ENCODE results near the gene ETV5. TPM values are rescaled to one million over a fixed set of nuclear protein-coding genes. Genes with fewer than 3 reads are reported as not detected.

The ETV5 gene
- total and polyA plus RNA-seq, 10 of the 15 experiments (the other 5 are each of a cell fraction or from before 2014, with no cell fraction given), result 5.0 to 18.4 (median 7.4) TPM

- ChIA-PET RAD21 (ENCODE audit: unreplicated experiment) (interaction anchor here (0.8 kb wide), 1 partner anchor 148 kb away, joined by 3 read pairs; no protein-coding TSS in a partner anchor), POLR2A (interaction anchor here (0.9 kb wide), 1 partner anchor 11 kb away, joined by 3 read pairs; no protein-coding TSS in a partner anchor), CTCF (interaction anchor here (0.6 to 1.7 kb wide), 2 partner anchors 150 to 767 kb away, joined by 3 read pairs; no protein-coding TSS in a partner anchor), SMC1A (ENCODE audit: uncharacterized antibody, unreplicated experiment) (interaction anchor here (1.5 kb wide), 1 partner anchor 10 kb away, joined by 3 read pairs; no protein-coding TSS in a partner anchor)
- H3K36me3 ChIP-seq (ENCODE audit: control insufficient read depth in 2 of 2, insufficient read depth in 2 of 2, low read length in 1 of 2), result no peaks in the 10 kb centered on the region
- WGBS (ENCODE audit: insufficient coverage, insufficient replicate concordance, low lambda C conversion rate, missing lambda C conversion rate), result 54% methylated on average over 4 of the region's 4 CpGs
- no peak overlapping the region for H3K4me2 ChIP-seq (ENCODE audit: control insufficient read depth, insufficient read depth)
- no TSS peak for BruUV-seq (replicated peaks)
- no peak for TF ChIP-seq JUNB (IDR thresholded peaks at IDR 0.05)
- no peak for TF ChIP-seq CHD2 (IDR thresholded peaks at IDR 0.05; ENCODE audit: borderline replicate concordance, low read depth, low read length)
- no peak for TF ChIP-seq STAT3 (IDR thresholded peaks at IDR 0.05; ENCODE audit: low read depth, low read length)
- no peak for TF ChIP-seq NR2F1 (conservative IDR thresholded peaks at IDR 0.05)
- no peak for TF ChIP-seq EP300 (IDR thresholded peaks at IDR 0.05; ENCODE audit: borderline replicate concordance in 1 of 2, control insufficient read depth in 1 of 2, low read depth in 2 of 2, low read length in 2 of 2)
- TF ChIP-seq CBX3 (IDR thresholded peaks at IDR 0.05; ENCODE audit: borderline replicate concordance, low read depth), result no peak
- no peak for TF ChIP-seq FOXM1 (IDR thresholded peaks at IDR 0.05; ENCODE audit: low read depth, low read length)
- TF ChIP-seq CHD1 (IDR thresholded peaks at IDR 0.05; ENCODE audit: low read depth, low read length), result no peak
- no peak for TF ChIP-seq DPF2 (IDR thresholded peaks at IDR 0.05)
- DNase-seq (ENCODE audit: low read depth, low spot score) (no peak), FAIRE-seq (no peak), ATAC-seq (no peak)
- in situ Hi-C loops (cut with MboI) (no loop called here), intact Hi-C loops (cut with micrococcal nuclease; ENCODE audit: unreplicated experiment) (no loop called here)
- no peak overlapping the region for H2AFZ ChIP-seq (ENCODE audit: control insufficient read depth, low read depth, low read length)
- H3K9ac ChIP-seq (ENCODE audit: control insufficient read depth, insufficient read depth, low read length), result no peak overlapping the region
- no peaks in the 10 kb centered on the region for H3K79me2 ChIP-seq (ENCODE audit: control insufficient read depth, insufficient read depth, low read length)
- H3K4me1 ChIP-seq (ENCODE audit: control insufficient read depth, insufficient read depth, low read length), result no peaks in the 10 kb centered on the region; the same call in 1 of the 2 replicates
- H3K4me3 ChIP-seq, result no peak overlapping the region
- H4K20me1 ChIP-seq (ENCODE audit: control insufficient read depth, insufficient read depth), result peaks cover 2% of the 10 kb centered on the region; the same call in 1 of the 2 replicates
- H3K27ac ChIP-seq (ENCODE audit: control insufficient read depth, insufficient read depth), result no peak overlapping the region
- peaks cover 2 to 4% of the 10 kb centered on the region in 2 experiments; a peak in 2 of 4 replicates for H3K27me3 ChIP-seq (replicated peaks in 1 of 2; ENCODE audit: control insufficient read depth in 2 of 2, insufficient read depth in 2 of 2, low read length in 1 of 2)
- H3K9me3 ChIP-seq (replicated peaks; ENCODE audit: control insufficient read depth, insufficient read depth, low read length), result no peaks in the 10 kb centered on the region
Observed at GRCh38 chr3:186093271-186093900, 15.5 kb downstream of the ETV5 start.

Data from GM12878 (cell line).